Osteocyte (in vitro differentiated cells): ENCODE measurements around the gene IFNA1. TPM values are rescaled to one million over a fixed set of nuclear protein-coding genes. Genes with fewer than 3 reads are reported as not detected.

Experiments used
- DNase-seq: peaks from one replicate; pipeline ENCODE4 v3.0.0; 2021; ENCODE audit warnings: mixed read lengths; ENCODE audit not compliant: unreplicated experiment; ENCODE audit errors: extremely low spot score
- H3K27ac Mint-ChIP-seq: one replicate; pipeline ENCODE4 v1.8.0; 2021; ENCODE audit warnings: mild to moderate bottlenecking, mixed read lengths; ENCODE audit not compliant: unreplicated experiment
- H3K27me3 Mint-ChIP-seq: one replicate; pipeline ENCODE4 v1.8.0; 2021; ENCODE audit warnings: mixed read lengths; ENCODE audit not compliant: unreplicated experiment
- H3K36me3 Mint-ChIP-seq: one replicate; pipeline ENCODE4 v1.8.0; 2021; ENCODE audit warnings: mixed read lengths; ENCODE audit not compliant: unreplicated experiment
- H3K4me1 Mint-ChIP-seq: one replicate; pipeline ENCODE4 v1.8.0; 2021; ENCODE audit warnings: mixed read lengths; ENCODE audit not compliant: unreplicated experiment
- H3K4me3 Mint-ChIP-seq: one replicate; pipeline ENCODE4 v1.8.0; 2021; ENCODE audit warnings: mild to moderate bottlenecking, moderate library complexity, mixed read lengths; ENCODE audit not compliant: unreplicated experiment
- H3K9me3 Mint-ChIP-seq: one replicate; pipeline ENCODE4 v1.8.0; 2021; ENCODE audit warnings: mixed read lengths; ENCODE audit not compliant: unreplicated experiment
- CTCF ChIP-seq: fragments of 200-600 bp; sonication (generic); IDR thresholded peaks from 2 replicates; pipeline ENCODE4 v1.5.0; 2021; ENCODE audit warnings: antibody characterized with exemption, mild to moderate bottlenecking, moderate library complexity
- total RNA-seq: library from RNA; stranded (reverse); gene quantifications from 2 replicates; pipeline ENCODE4 v1.2.1, GENCODE V29; 2021

Gene IFNA1
- total RNA-seq, 1 donor from 2014 or later, result not detected

DNA sequence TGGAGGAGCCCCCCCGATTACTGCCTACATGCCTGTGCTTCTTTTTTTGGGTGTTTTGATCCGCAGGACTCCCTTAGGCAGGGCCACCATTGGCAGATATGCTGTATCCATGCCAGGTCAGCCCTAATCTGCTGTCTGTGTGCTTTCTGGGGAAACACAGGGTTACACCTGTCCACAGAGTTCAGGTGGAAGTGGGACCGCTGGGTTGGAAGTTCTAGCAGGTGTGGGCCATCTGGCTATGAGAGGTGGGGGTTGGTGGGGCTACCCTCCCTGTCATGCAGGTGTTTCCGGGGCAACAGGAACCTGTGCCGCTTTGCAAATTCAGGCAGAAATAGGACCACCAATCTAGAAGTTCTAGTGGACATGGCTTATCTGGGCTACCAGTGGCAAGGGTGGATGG is 24.9 kb downstream of the IFNA1 start:
- no peaks in the 10 kb centered on the region for H3K4me1 Mint-ChIP-seq
- H3K27ac Mint-ChIP-seq, result no peak overlapping the region
- peaks cover 2% of the 10 kb centered on the region for H3K36me3 Mint-ChIP-seq
- no peak for DNase-seq
- H3K9me3 Mint-ChIP-seq, result peaks cover 19% of the 10 kb centered on the region
- TF ChIP-seq CTCF, result no peak
- peaks cover 38% of the 10 kb centered on the region for H3K27me3 Mint-ChIP-seq
- no peak overlapping the region for H3K4me3 Mint-ChIP-seq

- TF ChIP-seq CTCF, result peak; percentile 82
- Mint-ChIP-seq H3K4me3 (no peak overlapping the region), H3K9me3 (peaks cover 19% of the 10 kb centered on the region), H3K27me3 (peaks cover 30% of the 10 kb centered on the region), H3K4me1 (no peaks in the 10 kb centered on the region), H3K27ac (no peak overlapping the region), H3K36me3 (peaks cover 2% of the 10 kb centered on the region)
- DNase-seq, result no peak
Measured at GRCh38 chr9:21465859-21466518, 25.8 kb downstream of the IFNA1 start.

DNA sequence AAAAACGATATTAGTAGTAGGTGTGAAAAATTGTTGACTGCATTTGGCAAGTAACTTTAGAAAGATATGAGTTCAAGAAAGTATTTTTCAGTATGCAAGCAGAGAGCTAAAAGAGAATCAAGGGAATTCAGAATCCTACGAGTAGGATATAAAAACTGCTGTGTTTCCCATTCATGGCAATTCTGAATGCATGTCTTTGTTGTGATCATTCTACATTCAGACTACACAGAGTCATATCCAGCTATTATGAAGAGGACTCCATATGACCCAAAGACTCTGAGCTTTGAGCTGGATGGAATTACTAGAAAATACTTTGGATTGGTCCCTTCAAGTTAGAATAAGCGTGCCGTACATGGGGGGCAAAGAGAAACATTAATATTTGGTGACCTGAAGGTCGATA is 29.9 kb downstream of the IFNA1 start:
- Mint-ChIP-seq H3K27me3 (peaks cover 20% of the 10 kb centered on the region), H3K27ac (no peak overlapping the region)

DNA sequence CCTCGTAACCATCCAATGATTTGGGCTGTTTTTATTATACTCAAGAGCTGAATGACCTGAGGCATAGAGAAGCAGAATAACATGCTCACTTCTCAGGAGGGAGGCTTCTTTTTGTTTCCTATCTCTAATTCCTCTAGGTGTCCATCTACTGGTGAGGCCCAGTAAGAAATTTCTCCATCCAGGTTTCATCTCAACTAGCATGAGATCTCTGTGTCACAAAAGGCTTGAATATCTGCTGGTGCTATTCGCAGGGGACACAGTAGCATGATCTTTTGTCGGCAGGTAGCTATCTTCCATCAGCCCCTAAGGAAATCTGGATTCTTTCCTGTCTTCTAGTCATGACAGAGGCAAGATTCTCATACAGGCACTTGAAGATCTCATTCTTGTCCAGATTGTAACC is 33.0 kb downstream of the IFNA1 start:
- H3K27ac Mint-ChIP-seq, result no peak overlapping the region
- H3K4me1 Mint-ChIP-seq, result no peaks in the 10 kb centered on the region
- H3K9me3 Mint-ChIP-seq, result no peaks in the 10 kb centered on the region
- H3K4me3 Mint-ChIP-seq, result no peak overlapping the region
- H3K27me3 Mint-ChIP-seq, result peaks cover 14% of the 10 kb centered on the region
- H3K36me3 Mint-ChIP-seq, result no peaks in the 10 kb centered on the region
- peak; percentile 11 for TF ChIP-seq CTCF
- no peak for DNase-seq

More for the DNA sequence above, 29.9 kb downstream of the IFNA1 start:
- Mint-ChIP-seq H3K4me3 (no peak overlapping the region), H3K9me3 (no peaks in the 10 kb centered on the region), H3K4me1 (no peaks in the 10 kb centered on the region), H3K36me3 (no peaks in the 10 kb centered on the region)
- no peak for TF ChIP-seq CTCF
- DNase-seq, result no peak

DNA sequence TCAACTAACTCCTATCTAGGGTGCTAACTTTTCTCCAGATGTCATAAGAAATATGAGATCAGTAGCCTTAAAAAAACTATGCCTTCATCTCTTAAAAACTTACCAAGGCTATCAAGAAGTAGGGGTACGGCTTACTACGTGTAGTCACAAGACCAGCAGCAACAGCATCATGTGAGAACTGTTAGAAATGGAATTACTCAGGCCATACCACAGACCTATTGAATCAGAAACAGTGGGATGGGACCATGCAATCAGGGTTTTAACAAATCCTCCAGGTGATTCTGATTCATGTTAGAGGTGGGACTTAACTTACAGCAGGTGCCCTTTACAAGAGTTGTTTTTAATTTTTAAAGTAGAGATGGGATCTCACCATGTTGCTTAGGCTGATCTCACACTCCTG is 37.2 kb downstream of the IFNA1 start:
- DNase-seq, result no peak
- no peaks in the 10 kb centered on the region for H3K9me3 Mint-ChIP-seq
- H3K27me3 Mint-ChIP-seq, result peaks cover 6% of the 10 kb centered on the region
- H3K27ac Mint-ChIP-seq, result no peak overlapping the region
- no peak for TF ChIP-seq CTCF
- H3K4me3 Mint-ChIP-seq, result no peak overlapping the region
- H3K36me3 Mint-ChIP-seq, result no peaks in the 10 kb centered on the region
- no peaks in the 10 kb centered on the region for H3K4me1 Mint-ChIP-seq
